ENCODE results near the gene LMNTD2. TPM values are rescaled to one million over a fixed set of nuclear protein-coding genes. Genes with fewer than 3 reads are reported as not detected.

The LMNTD2 gene
- total and polyA plus RNA-seq, 2 of the 13 experiments (the other 11 are each of a cell fraction or from before 2014, with no cell fraction given) = 1.1 to 3.1 TPM

GRCh38 chr11:536841-537621 lies 23.5 kb downstream of the LMNTD2 start, which contains the start of gene LRRC56 (continued):
- TF ChIP-seq ZGPAT (CRISPR knock-in tag; IDR thresholded peaks at IDR 0.05) (peak; percentile 65; the same call in 1 of the 2 replicates), SNAPC5 (CRISPR knock-in tag; IDR thresholded peaks at IDR 0.05; ENCODE audit: borderline replicate concordance) (no peak), ZNF790 (CRISPR knock-in tag; IDR thresholded peaks at IDR 0.05; ENCODE audit: borderline replicate concordance) (no peak), SMAD3 (CRISPR knock-in tag; IDR thresholded peaks at IDR 0.05) (0 out of 2 replicates have a peak, but pooled peaks have one; percentile 28), HIC2 (CRISPR knock-in tag; IDR thresholded peaks at IDR 0.05; ENCODE audit: low read depth) (0 out of 2 replicates have a peak, but pooled peaks have one; percentile 52), ZBTB40 (IDR thresholded peaks at IDR 0.05) (no peak), ZBTB40 (CRISPR knock-in tag; IDR thresholded peaks at IDR 0.05) (no peak), CCAR2 (optimal IDR thresholded peaks at IDR 0.05; ENCODE audit: low read depth, low read length) (no peak), MXD4 (CRISPR knock-in tag; IDR thresholded peaks at IDR 0.05) (0 out of 2 replicates have a peak, but pooled peaks have one; percentile 31), SP2 (CRISPR knock-in tag; IDR thresholded peaks at IDR 0.05) (peak; percentile 46; the same call in 1 of the 2 replicates), ZFX (CRISPR knock-in tag; IDR thresholded peaks at IDR 0.05; ENCODE audit: low read depth) (peak; percentile 37; the same call in 1 of the 2 replicates)

Data from HepG2 (cell line).